WTC11 (cell line): ENCODE results near the gene SAE1. TPM values are rescaled to one million over a fixed set of nuclear protein-coding genes. Genes with fewer than 3 reads are reported as not detected.

Experiments
- CBFB ChIP-seq: sonication (generic); formaldehyde crosslinking; IDR thresholded peaks from 2 replicates; pipeline ENCODE4 v1.8.1; 2022; ENCODE audit warnings: mild to moderate bottlenecking, low read depth, missing genetic modification reagents
- CREM ChIP-seq: sonication (generic); formaldehyde crosslinking; IDR thresholded peaks from 2 replicates; pipeline ENCODE4 v1.8.1; 2022; ENCODE audit warnings: mild to moderate bottlenecking, missing genetic modification reagents, moderate library complexity
- GABPB1 ChIP-seq: sonication (generic); formaldehyde crosslinking; IDR thresholded peaks from 2 replicates; pipeline ENCODE4 v1.8.1; 2023; ENCODE audit warnings: mild to moderate bottlenecking, missing genetic modification reagents
- GRHL2 ChIP-seq: fragments of 250-450 bp; sonication (Bioruptor Pico); IDR thresholded peaks from 2 replicates; pipeline ENCODE4 v1.8.0; 2022; ENCODE audit warnings: mild to moderate bottlenecking, moderate library complexity; ENCODE audit not compliant: insufficient replicate concordance, severe bottlenecking
- MYBL2 ChIP-seq: sonication (generic); formaldehyde crosslinking; IDR thresholded peaks from 2 replicates; pipeline ENCODE4 v1.8.1; 2023; ENCODE audit warnings: mild to moderate bottlenecking, moderate library complexity, missing genetic modification reagents
- NFATC4 ChIP-seq: fragments of 250-450 bp; sonication (Bioruptor Pico); IDR thresholded peaks from 2 replicates; pipeline ENCODE4 v1.9.0; 2021; ENCODE audit warnings: mild to moderate bottlenecking
- RORB ChIP-seq: fragments of 250-450 bp; sonication (Bioruptor Pico); IDR thresholded peaks from 2 replicates; pipeline ENCODE4 v1.9.0; 2021; ENCODE audit warnings: mild to moderate bottlenecking
- TEAD1 ChIP-seq: sonication (generic); formaldehyde crosslinking; IDR thresholded peaks from 2 replicates; pipeline ENCODE4 v1.8.0; 2022; ENCODE audit warnings: mild to moderate bottlenecking, missing genetic modification reagents
- TP53 ChIP-seq: sonication (generic); formaldehyde crosslinking; IDR thresholded peaks from 2 replicates; pipeline ENCODE4 v1.8.1; 2023; ENCODE audit warnings: mild to moderate bottlenecking, missing genetic modification reagents
- ZBTB21 ChIP-seq: sonication (generic); formaldehyde crosslinking; IDR thresholded peaks from 2 replicates; pipeline ENCODE4 v1.8.1; 2023; ENCODE audit warnings: mild to moderate bottlenecking, missing genetic modification reagents, borderline replicate concordance
- ZNF121 ChIP-seq: sonication (generic); formaldehyde crosslinking; IDR thresholded peaks from 2 replicates; pipeline ENCODE4 v1.8.0; 2023; ENCODE audit warnings: missing genetic modification reagents
- ZNF263 ChIP-seq: sonication (generic); formaldehyde crosslinking; IDR thresholded peaks from 2 replicates; pipeline ENCODE4 v1.8.1; 2022; ENCODE audit warnings: low read depth, mild to moderate bottlenecking, moderate library complexity, missing genetic modification reagents
- ZNF671 ChIP-seq: fragments of 250-450 bp; sonication (Bioruptor Pico); IDR thresholded peaks from 2 replicates; pipeline ENCODE4 v1.8.0; 2021; ENCODE audit warnings: mild to moderate bottlenecking
- total RNA-seq: library from RNA; stranded (reverse); gene quantifications from 3 replicates; pipeline ENCODE4 v1.2.3, GENCODE V29; 2021
- TF ChIP-seq, protein P1 (sequence below): sonication (generic); formaldehyde crosslinking; IDR thresholded peaks from 2 replicates; pipeline ENCODE4 v1.8.0; 2023; ENCODE audit warnings: missing genetic modification reagents
- TF ChIP-seq, protein P2 (sequence below): fragments of 250-450 bp; sonication (Bioruptor Pico); IDR thresholded peaks from 2 replicates; pipeline ENCODE4 v1.8.0; 2021; ENCODE audit warnings: mild to moderate bottlenecking
- TF ChIP-seq, protein P3 (sequence below): sonication (generic); formaldehyde crosslinking; IDR thresholded peaks from 2 replicates; pipeline ENCODE4 v1.8.1; 2023; ENCODE audit warnings: mild to moderate bottlenecking, missing genetic modification reagents
- TF ChIP-seq, protein P4 (sequence below): sonication (generic); formaldehyde crosslinking; conservative IDR thresholded peaks from 2 replicates; pipeline ENCODE4 v1.8.1; 2022; ENCODE audit warnings: mild to moderate bottlenecking, missing genetic modification reagents
- TF ChIP-seq, protein P5 (sequence below): sonication (generic); formaldehyde crosslinking; IDR thresholded peaks from 2 replicates; pipeline ENCODE4 v1.8.1; 2023; ENCODE audit warnings: mild to moderate bottlenecking, moderate library complexity, missing genetic modification reagents
- TF ChIP-seq, protein P6 (sequence below): sonication (generic); formaldehyde crosslinking; IDR thresholded peaks from 2 replicates; pipeline ENCODE4 v1.8.1; 2022; ENCODE audit warnings: missing genetic modification reagents, borderline replicate concordance
- TF ChIP-seq, protein P7 (sequence below): fragments of 200-600 bp; IDR thresholded peaks from 2 replicates; pipeline ENCODE4 v1.8.0; 2022; ENCODE audit warnings: antibody characterized with exemption
- TF ChIP-seq, protein P8 (sequence below): fragments of 250-450 bp; sonication (Bioruptor Pico); conservative IDR thresholded peaks from 2 replicates; pipeline ENCODE4 v1.9.0; 2021; ENCODE audit warnings: mild to moderate bottlenecking

The SAE1 gene
- total RNA-seq, 1 experiment from 2014 or later, result 224 TPM

DNA sequence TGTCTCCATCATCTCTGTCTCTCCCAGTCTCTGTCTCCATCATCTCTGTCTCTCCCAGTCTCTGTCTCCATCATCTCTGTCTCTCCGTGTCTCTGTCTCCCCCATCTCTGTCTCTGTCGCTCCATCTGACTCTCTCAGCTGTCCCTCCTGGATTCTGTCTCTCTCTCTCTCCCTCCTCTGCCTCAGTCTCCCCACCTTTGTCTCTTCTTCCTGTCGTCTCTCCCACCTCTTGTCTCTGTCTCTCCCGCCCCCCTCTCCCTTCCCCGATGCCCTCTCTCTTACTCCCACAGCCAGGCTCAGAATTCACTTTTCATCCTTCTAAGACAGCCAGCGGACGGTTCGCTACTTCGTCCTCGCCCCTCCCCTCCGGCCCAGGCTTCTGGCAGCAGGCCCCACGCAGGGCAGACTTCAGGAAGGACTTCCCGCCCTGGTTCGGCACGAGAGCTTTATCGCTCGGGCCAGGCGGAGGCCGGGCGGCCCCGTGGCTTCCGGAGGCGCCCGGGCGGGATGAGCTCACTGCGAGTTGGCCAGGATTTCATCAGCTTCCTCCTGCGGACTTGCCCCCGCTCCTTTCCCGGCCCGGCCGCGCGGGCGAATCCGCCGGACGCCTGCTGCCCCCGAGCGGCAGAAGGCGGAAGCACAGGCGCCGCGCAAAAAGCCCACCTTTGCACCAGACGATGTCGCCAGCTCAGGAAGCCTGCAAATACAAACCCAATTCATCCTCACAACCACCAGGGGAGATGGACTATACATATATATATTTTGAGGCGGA is 113.3 kb downstream of the SAE1 start (continued):
- TF ChIP-seq ZNF671, result no peak
- TF ChIP-seq MYBL2 (CRISPR knock-in tag), result no peak
- TF ChIP-seq, protein P1, sequence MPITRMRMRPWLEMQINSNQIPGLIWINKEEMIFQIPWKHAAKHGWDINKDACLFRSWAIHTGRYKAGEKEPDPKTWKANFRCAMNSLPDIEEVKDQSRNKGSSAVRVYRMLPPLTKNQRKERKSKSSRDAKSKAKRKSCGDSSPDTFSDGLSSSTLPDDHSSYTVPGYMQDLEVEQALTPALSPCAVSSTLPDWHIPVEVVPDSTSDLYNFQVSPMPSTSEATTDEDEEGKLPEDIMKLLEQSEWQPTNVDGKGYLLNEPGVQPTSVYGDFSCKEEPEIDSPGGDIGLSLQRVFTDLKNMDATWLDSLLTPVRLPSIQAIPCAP (CRISPR knock-in tag), result peak; percentile 31; the same call in 1 of the 2 replicates
- 0 out of 2 replicates have a peak, but pooled peaks have one; percentile 78 for TF ChIP-seq TP53 (CRISPR knock-in tag)
- TF ChIP-seq, protein P2, sequence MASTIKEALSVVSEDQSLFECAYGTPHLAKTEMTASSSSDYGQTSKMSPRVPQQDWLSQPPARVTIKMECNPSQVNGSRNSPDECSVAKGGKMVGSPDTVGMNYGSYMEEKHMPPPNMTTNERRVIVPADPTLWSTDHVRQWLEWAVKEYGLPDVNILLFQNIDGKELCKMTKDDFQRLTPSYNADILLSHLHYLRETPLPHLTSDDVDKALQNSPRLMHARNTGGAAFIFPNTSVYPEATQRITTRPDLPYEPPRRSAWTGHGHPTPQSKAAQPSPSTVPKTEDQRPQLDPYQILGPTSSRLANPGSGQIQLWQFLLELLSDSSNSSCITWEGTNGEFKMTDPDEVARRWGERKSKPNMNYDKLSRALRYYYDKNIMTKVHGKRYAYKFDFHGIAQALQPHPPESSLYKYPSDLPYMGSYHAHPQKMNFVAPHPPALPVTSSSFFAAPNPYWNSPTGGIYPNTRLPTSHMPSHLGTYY (CRISPR knock-in tag), result no peak
- TF ChIP-seq, protein P3, sequence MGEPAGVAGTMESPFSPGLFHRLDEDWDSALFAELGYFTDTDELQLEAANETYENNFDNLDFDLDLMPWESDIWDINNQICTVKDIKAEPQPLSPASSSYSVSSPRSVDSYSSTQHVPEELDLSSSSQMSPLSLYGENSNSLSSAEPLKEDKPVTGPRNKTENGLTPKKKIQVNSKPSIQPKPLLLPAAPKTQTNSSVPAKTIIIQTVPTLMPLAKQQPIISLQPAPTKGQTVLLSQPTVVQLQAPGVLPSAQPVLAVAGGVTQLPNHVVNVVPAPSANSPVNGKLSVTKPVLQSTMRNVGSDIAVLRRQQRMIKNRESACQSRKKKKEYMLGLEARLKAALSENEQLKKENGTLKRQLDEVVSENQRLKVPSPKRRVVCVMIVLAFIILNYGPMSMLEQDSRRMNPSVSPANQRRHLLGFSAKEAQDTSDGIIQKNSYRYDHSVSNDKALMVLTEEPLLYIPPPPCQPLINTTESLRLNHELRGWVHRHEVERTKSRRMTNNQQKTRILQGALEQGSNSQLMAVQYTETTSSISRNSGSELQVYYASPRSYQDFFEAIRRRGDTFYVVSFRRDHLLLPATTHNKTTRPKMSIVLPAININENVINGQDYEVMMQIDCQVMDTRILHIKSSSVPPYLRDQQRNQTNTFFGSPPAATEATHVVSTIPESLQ (CRISPR knock-in tag), result no peak
- TF ChIP-seq, protein P4, sequence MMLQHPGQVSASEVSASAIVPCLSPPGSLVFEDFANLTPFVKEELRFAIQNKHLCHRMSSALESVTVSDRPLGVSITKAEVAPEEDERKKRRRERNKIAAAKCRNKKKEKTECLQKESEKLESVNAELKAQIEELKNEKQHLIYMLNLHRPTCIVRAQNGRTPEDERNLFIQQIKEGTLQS (CRISPR knock-in tag), result peak; percentile 60; the same call in 1 of the 2 replicates
- TF ChIP-seq GRHL2 (CRISPR knock-in tag), result no peak
- TF ChIP-seq NFATC4, result no peak
- TF ChIP-seq, protein P5, sequence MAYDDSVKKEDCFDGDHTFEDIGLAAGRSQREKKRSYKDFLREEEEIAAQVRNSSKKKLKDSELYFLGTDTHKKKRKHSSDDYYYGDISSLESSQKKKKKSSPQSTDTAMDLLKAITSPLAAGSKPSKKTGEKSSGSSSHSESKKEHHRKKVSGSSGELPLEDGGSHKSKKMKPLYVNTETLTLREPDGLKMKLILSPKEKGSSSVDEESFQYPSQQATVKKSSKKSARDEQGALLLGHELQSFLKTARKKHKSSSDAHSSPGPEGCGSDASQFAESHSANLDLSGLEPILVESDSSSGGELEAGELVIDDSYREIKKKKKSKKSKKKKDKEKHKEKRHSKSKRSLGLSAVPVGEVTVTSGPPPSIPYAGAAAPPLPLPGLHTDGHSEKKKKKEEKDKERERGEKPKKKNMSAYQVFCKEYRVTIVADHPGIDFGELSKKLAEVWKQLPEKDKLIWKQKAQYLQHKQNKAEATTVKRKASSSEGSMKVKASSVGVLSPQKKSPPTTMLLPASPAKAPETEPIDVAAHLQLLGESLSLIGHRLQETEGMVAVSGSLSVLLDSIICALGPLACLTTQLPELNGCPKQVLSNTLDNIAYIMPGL (CRISPR knock-in tag), result peak; percentile 87
- peak; percentile 50; the same call in 1 of the 2 replicates for TF ChIP-seq CBFB (CRISPR knock-in tag)
- TF ChIP-seq, protein P6, sequence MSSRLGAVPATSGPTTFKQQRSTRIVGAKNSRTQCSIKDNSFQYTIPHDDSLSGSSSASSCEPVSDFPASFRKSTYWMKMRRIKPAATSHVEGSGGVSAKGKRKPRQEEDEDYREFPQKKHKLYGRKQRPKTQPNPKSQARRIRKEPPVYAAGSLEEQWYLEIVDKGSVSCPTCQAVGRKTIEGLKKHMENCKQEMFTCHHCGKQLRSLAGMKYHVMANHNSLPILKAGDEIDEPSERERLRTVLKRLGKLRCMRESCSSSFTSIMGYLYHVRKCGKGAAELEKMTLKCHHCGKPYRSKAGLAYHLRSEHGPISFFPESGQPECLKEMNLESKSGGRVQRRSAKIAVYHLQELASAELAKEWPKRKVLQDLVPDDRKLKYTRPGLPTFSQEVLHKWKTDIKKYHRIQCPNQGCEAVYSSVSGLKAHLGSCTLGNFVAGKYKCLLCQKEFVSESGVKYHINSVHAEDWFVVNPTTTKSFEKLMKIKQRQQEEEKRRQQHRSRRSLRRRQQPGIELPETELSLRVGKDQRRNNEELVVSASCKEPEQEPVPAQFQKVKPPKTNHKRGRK (CRISPR knock-in tag), result no peak
- TF ChIP-seq, protein P7, sequence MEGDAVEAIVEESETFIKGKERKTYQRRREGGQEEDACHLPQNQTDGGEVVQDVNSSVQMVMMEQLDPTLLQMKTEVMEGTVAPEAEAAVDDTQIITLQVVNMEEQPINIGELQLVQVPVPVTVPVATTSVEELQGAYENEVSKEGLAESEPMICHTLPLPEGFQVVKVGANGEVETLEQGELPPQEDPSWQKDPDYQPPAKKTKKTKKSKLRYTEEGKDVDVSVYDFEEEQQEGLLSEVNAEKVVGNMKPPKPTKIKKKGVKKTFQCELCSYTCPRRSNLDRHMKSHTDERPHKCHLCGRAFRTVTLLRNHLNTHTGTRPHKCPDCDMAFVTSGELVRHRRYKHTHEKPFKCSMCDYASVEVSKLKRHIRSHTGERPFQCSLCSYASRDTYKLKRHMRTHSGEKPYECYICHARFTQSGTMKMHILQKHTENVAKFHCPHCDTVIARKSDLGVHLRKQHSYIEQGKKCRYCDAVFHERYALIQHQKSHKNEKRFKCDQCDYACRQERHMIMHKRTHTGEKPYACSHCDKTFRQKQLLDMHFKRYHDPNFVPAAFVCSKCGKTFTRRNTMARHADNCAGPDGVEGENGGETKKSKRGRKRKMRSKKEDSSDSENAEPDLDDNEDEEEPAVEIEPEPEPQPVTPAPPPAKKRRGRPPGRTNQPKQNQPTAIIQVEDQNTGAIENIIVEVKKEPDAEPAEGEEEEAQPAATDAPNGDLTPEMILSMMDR, result peak; percentile 88
- TF ChIP-seq, protein P8, sequence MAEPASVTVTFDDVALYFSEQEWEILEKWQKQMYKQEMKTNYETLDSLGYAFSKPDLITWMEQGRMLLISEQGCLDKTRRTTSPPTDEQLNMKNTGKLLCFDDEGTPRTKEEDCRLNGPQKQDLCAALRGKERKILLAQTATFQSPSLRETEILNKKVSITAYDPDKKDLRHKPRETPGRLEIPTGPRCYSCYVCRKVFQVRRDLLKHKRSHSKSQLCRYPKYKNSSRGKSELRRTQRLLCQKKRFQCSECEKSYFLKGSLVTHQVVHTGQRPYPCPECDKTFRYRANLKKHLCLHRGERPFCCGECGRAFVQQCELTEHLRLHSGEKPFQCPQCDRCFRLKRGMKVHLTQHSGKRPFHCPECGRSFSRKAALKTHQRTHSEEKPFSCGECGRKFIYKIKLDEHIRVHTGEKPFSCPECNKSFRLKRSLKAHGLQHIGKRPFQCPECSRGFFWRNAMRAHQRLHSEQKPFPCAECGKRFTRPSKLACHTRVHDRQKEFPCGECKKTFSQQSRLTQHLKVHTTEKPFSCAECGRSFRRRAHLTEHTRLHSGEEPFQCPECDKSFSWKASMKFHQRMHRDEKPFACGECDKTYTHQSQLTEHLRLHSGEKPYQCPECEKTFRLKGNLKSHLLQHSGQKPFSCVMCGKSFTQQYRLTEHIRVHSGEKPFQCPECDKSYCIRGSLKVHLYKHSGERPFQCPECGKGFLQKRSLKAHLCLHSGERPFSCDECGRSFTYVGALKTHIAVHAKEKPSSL (CRISPR knock-in tag), result no peak
- 0 out of 2 replicates have a peak, but pooled peaks have one; percentile 60 for TF ChIP-seq ZNF121 (CRISPR knock-in tag)
- TF ChIP-seq ZNF263, result no peak
- TF ChIP-seq ZBTB21 (CRISPR knock-in tag), result peak; percentile 67; the same call in 1 of the 2 replicates
- peak; percentile 100 for TF ChIP-seq GABPB1
- TF ChIP-seq TEAD1 (CRISPR knock-in tag), result 0 out of 2 replicates have a peak, but pooled peaks have one; percentile 41
- TF ChIP-seq RORB (CRISPR knock-in tag), result no peak
- TF ChIP-seq CREM (CRISPR knock-in tag), result peak; percentile 69; the same call in 1 of the 2 replicates
